Activated CD4-positive, alpha-beta T cell treated with anti-CD3 and anti-CD28 coated beads, Interleukin-2, amount 50 U/mL, for 4 hours (primary cell): ENCODE data around the gene SMARCB1.

Source experiments
- DNase-seq, 2 experiments: peaks; one replicate each; pipeline ENCODE4 v3.0.0-alpha.2; 2020

The SMARCB1 gene

GRCh38 chr22:23762842-23763578, 23.8 kb upstream of the SMARCB1 start, which contains the start of gene C22orf15:
Gene C22orf15 (plus strand): TSS chr22:23762990. CDS start chr22:23763307, 317 bp downstream.
- no peak for DNase-seq

- peak; percentile 38 to 40 for DNase-seq
Measured at GRCh38 chr22:23763579-23763945, 23.2 kb upstream of the SMARCB1 start.

- DNase-seq, result no peak
Measured at GRCh38 chr22:23763954-23764353, 22.8 kb upstream of the SMARCB1 start.

GRCh38 chr22:23764899-23765881, 21.6 kb upstream of the SMARCB1 start:
- DNase-seq, result no peak

- no peak for DNase-seq
Measured at GRCh38 chr22:23767303-23767672, 19.5 kb upstream of the SMARCB1 start.

GRCh38 chr22:23767673-23768548, 18.9 kb upstream of the SMARCB1 start, which contains the start of gene CHCHD10:
Gene CHCHD10 (minus strand): TSS chr22:23767972. CDS start chr22:23767874, 98 bp downstream.
- peak; percentile 61 to 64 for DNase-seq

GRCh38 chr22:23769321-23769965, 17.3 kb upstream of the SMARCB1 start:
- DNase-seq, result no peak

- DNase-seq, result no peak
Measured at GRCh38 chr22:23772315-23772648, 14.5 kb upstream of the SMARCB1 start.

GRCh38 chr22:23772649-23773473, 13.9 kb upstream of the SMARCB1 start, which contains the start of gene MMP11:
Gene MMP11 (plus strand): TSS chr22:23772849. CDS start chr22:23772871, 22 bp downstream.
- DNase-seq, result peak; percentile 45 to 46

- DNase-seq, result no peak
Measured at GRCh38 chr22:23773483-23774113, 13.2 kb upstream of the SMARCB1 start.

- DNase-seq, result no peak
Measured at GRCh38 chr22:23774114-23774921, 12.4 kb upstream of the SMARCB1 start.

GRCh38 chr22:23774922-23775436, 11.8 kb upstream of the SMARCB1 start:
- no peak for DNase-seq

GRCh38 chr22:23775779-23776375, 10.9 kb upstream of the SMARCB1 start:
- no peak for DNase-seq

- no peak for DNase-seq
Measured at GRCh38 chr22:23777776-23778576, 8.8 kb upstream of the SMARCB1 start.

- no peak for DNase-seq
Measured at GRCh38 chr22:23778577-23778900, 8.2 kb upstream of the SMARCB1 start.

GRCh38 chr22:23779083-23779482, 7.7 kb upstream of the SMARCB1 start:
- no peak for DNase-seq

- no peak for DNase-seq
Measured at GRCh38 chr22:23779731-23780130, 7.0 kb upstream of the SMARCB1 start.

- DNase-seq, result no peak
Measured at GRCh38 chr22:23780146-23780748, 6.5 kb upstream of the SMARCB1 start.
